ENCODE data around the gene LGALS7B. TPM values are rescaled to one million over a fixed set of nuclear protein-coding genes. Genes with fewer than 3 reads are reported as not detected.
"Not testable (repeated sequence)": the region's sequence is repeated elsewhere in the genome, so short reads cannot be mapped to it uniquely, and the experiment has no call there.

Gene LGALS7B
- polyA plus RNA-seq, 1 experiment = not detected

DNA sequence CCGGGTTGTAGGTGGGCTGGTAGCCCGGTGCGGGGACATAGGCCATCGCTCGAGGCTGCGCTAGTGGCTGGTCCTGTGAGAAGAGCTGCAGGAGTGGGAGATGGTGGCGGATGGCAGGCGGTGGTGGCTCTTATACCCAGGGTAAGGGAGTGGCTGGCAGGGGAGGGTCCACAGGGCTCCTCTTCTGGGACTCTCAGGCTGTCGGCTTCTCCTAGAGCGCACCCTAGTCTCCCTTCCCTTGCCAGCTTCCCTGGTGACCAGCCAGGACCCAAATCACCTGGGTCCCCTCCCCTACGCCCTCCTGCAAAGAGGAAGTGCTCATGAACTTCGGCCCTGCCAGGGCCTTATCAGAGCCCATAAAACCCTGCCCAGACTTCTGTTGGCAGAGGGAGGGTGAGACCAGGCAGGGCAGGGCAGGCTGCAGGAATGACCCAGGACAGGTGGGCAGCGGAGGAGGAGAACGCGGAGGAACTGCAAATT, 23.9 kb downstream of the LGALS7B start, which contains the start of gene LGALS4:
TSS of gene LGALS4 (minus strand) at position 105 of the 480 bp plus-strand sequence. CDS start at position 46, 59 bp downstream.
- no peak within 1 kb of the TSS for H3K4me3 ChIP-seq (ENCODE audit: low read depth, low read length)
- CTCF ChIA-PET = interaction anchor here (1.0 kb wide), 1 partner anchor 13 kb away, joined by 3 read pairs; no protein-coding TSS in a partner anchor
- TF ChIP-seq, protein P1, sequence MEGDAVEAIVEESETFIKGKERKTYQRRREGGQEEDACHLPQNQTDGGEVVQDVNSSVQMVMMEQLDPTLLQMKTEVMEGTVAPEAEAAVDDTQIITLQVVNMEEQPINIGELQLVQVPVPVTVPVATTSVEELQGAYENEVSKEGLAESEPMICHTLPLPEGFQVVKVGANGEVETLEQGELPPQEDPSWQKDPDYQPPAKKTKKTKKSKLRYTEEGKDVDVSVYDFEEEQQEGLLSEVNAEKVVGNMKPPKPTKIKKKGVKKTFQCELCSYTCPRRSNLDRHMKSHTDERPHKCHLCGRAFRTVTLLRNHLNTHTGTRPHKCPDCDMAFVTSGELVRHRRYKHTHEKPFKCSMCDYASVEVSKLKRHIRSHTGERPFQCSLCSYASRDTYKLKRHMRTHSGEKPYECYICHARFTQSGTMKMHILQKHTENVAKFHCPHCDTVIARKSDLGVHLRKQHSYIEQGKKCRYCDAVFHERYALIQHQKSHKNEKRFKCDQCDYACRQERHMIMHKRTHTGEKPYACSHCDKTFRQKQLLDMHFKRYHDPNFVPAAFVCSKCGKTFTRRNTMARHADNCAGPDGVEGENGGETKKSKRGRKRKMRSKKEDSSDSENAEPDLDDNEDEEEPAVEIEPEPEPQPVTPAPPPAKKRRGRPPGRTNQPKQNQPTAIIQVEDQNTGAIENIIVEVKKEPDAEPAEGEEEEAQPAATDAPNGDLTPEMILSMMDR (IDR thresholded peaks at IDR 0.05; ENCODE audit: insufficient read depth, low read depth, low read length) = no peak
- POLR2A ChIA-PET = no interaction called here
- no peaks in the 10 kb centered on the region for H3K27me3 ChIP-seq (ENCODE audit: control insufficient read depth, insufficient read depth, low read length)
- H3K36me3 ChIP-seq (ENCODE audit: control insufficient read depth, insufficient read depth, low read length) = peaks cover 16% of the 10 kb centered on the region
- DNase-seq (ENCODE audit: low read depth) = no peak

DNA sequence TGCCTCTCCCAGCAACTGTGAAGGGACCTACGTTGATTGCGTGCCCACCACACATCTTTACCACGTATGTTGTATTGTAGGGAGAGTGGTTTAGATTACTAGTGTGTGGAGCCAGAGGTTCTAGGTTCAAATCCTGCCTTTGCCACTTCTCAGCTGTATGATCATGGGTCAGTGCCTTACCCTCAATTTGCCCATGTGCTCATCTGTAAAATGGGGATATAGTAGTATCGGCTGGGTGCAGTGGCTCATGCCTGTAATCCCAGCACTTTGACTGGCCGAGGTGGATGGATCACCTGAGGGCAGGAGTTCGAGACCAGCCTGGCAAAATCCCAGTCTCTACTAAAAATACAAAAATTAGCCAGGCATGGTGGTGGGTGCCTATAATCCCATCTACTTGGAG, 24.3 kb downstream of the LGALS7B start:
- POLR2A ChIA-PET = no interaction called here
- TF ChIP-seq, protein P1 (IDR thresholded peaks at IDR 0.05; ENCODE audit: insufficient read depth, low read depth, low read length) = no peak
- DNase-seq (ENCODE audit: low read depth) = no peak

DNA sequence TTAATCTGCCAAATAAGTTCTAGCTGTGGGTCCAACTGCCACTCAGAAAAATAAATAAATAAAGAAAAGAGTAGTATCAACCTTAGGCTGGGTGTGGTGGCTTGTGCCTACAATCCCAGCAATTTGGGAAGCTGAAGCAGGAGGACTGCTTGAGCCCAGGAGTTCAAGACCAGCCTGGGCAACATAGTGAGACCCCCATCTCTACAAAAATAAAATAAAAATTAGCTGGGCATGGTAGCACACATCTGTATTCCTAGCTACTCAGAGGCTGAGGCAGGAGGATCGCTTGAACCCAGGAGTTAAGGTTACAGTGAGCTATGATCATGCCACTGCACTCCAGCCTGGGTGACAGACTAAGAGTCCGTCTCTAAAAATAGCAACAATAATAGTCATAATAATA, 24.9 kb downstream of the LGALS7B start:
- DNase-seq (ENCODE audit: low read depth); H3K27me3 ChIP-seq (ENCODE audit: control insufficient read depth, insufficient read depth, low read length); CTCF ChIA-PET; H3K4me3 ChIP-seq (ENCODE audit: low read depth, low read length); POLR2A ChIA-PET: not testable (repeated sequence)
- H3K36me3 ChIP-seq (ENCODE audit: control insufficient read depth, insufficient read depth, low read length) = peaks cover 17% of the 10 kb centered on the region

More for the DNA sequence above, 24.3 kb downstream of the LGALS7B start:
- CTCF ChIA-PET = interaction anchor here (1.0 kb wide), 1 partner anchor 14 kb away, joined by 3 read pairs; no protein-coding TSS in a partner anchor
- Histone ChIP-seq H3K4me3 (ENCODE audit: low read depth, low read length) (no peak overlapping the region), H3K36me3 (ENCODE audit: control insufficient read depth, insufficient read depth, low read length) (peaks cover 17% of the 10 kb centered on the region), H3K27me3 (ENCODE audit: control insufficient read depth, insufficient read depth, low read length) (no peaks in the 10 kb centered on the region)

DNA sequence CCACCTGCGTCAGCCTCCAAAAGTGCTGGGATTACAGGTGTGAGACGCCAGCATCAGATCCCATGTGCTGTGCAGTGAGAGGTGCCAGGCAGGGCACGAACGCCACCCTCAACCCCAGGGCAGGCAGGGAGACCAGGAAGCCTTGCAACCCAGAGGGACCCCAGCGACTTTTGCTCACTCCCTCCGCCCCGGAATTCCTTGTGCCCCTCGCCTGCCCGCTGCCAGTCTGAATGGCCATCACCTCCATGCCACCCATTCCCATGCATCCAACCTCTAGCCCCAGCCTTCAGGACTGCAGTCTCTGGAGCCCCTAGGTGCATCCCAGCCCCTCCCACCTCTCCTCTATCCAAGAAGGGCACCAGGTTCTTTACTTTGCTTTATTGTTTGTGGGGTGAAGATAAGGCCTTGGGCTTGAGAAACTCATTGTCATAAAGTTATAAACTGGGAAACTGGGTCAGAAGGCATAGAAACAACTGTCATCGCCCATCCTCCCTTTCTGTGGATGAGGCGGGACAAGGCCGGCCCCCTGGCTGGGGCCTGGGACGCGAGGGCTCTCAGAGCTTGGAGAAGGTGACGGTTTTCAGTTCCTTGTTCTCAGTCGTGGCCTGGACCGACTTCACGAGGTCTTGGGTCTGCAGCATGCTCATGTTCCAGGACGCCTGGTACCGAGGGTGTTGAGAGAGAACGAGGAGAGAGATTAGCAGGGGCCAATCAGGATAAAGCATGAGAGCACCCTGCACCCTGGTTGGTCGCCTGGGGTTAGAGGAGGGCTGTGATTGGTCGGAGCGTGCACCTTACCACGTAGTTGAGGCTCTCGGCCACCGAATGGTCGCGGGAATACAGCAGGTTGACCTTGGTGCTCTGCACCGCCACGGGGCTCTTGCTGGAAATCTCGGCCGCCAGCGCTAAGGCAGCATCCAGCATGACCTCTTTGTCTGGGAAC, 26.3 kb downstream of the LGALS7B start:
- CTCF ChIA-PET = no interaction called here
- POLR2A ChIA-PET = no interaction called here
- no peak overlapping the region for H3K4me3 ChIP-seq (ENCODE audit: low read depth, low read length)
- peaks cover 17% of the 10 kb centered on the region for H3K36me3 ChIP-seq (ENCODE audit: control insufficient read depth, insufficient read depth, low read length)
- H3K27me3 ChIP-seq (ENCODE audit: control insufficient read depth, insufficient read depth, low read length) = no peaks in the 10 kb centered on the region
- TF ChIP-seq, protein P1 (IDR thresholded peaks at IDR 0.05; ENCODE audit: insufficient read depth, low read depth, low read length) = no peak
- DNase-seq (ENCODE audit: low read depth) = no peak

DNA sequence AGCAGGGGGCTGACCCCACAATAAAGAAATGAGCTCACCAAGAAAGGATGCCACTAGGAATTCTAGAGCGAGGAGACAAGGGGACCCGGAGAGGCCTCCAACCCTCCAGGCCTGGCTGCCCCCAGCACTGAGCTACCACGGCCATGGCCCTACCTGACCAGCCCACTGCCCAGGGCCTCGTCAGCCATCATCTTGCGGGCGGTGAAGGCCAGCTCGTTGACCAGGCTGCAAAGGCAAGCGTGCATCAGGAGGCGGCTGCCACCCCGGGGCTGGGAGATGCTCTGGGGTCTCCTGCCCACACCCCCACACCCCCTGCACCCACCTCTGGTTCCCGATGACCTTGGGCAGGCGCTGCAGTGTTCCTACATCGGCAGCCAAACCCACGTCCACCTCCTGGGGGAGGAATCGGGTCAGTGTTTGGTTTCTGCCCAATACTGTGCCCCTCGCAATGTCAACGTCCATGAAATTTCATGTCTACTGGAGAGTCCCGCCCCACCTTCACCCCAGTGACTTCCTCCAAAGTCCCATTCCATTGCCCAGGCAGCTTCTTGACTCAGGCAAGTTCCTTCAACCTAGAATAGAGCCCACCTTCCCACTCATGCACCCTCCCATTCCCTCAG, 27.2 kb downstream of the LGALS7B start:
- CTCF ChIA-PET = interaction anchor here (0.7 kb wide), 1 partner anchor 61 kb away, joined by 3 read pairs; the partner anchor contains the start of gene RINL
- TF ChIP-seq, protein P1 (IDR thresholded peaks at IDR 0.05; ENCODE audit: insufficient read depth, low read depth, low read length) = no peak

More for the DNA sequence above, 27.2 kb downstream of the LGALS7B start:
- peaks cover 18% of the 10 kb centered on the region for H3K36me3 ChIP-seq (ENCODE audit: control insufficient read depth, insufficient read depth, low read length)
- no peak overlapping the region for H3K4me3 ChIP-seq (ENCODE audit: low read depth, low read length)
- POLR2A ChIA-PET = no interaction called here
- H3K27me3 ChIP-seq (ENCODE audit: control insufficient read depth, insufficient read depth, low read length) = no peaks in the 10 kb centered on the region
- no peak for DNase-seq (ENCODE audit: low read depth)

Data from BJ (cell line).